ENCODE results near the gene ABCD4. TPM values are rescaled to one million over a fixed set of nuclear protein-coding genes. Genes with fewer than 3 reads are reported as not detected.

The ABCD4 gene
- polyA plus RNA-seq, 2 of the 4 experiments (the other 2 are of a cell fraction), result 13.9 to 35.8 TPM

DNA sequence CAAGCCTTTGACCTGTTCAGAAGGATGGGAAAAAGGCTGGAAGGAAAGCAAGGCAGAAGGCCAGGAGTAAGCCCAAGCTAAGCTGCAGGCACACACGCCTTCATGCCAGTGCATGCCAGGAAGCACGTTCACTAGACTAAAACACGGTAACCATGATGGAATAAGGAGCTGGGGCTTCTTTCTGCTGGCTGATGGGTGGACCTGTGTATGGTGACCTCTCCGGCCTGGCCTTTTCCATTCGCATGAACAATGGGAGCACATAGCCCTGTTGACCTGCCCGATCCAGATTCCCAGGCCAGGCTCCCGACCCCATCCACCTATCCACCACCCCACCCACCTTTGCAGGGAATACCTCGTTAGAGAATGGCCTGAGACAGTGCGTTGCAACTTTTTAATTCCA, 40.7 kb downstream of the ABCD4 start:
- no peak overlapping the region for H3K4me2 ChIP-seq
- ChIA-PET POLR2A (no interaction called here), CTCF (interaction anchor here (2.0 kb wide), 1 partner anchor 10 kb away, joined by 11 read pairs; no protein-coding TSS in a partner anchor)
- no peaks in the 10 kb centered on the region for H3K9me3 ChIP-seq
- WGBS (ENCODE audit: missing lambda C conversion rate), result 76% methylated on average over 9 of the region's 9 CpGs
- no peak for DNase-seq (ENCODE audit: low read depth in 1 of 2, low spot score in 1 of 2)
- H3K4me3 ChIP-seq, result no peak overlapping the region
- no peaks in the 10 kb centered on the region; the same call in 2 of the 3 replicates for H3K4me1 ChIP-seq
- ATAC-seq, result no peak
- TF ChIP-seq CEBPB (IDR thresholded peaks at IDR 0.05) (no peak), RNF2 (IDR thresholded peaks at IDR 0.05; ENCODE audit: borderline replicate concordance, low read depth) (no peak), FOXS1 (CRISPR knock-in tag; IDR thresholded peaks at IDR 0.05) (no peak), CBX8 (IDR thresholded peaks at IDR 0.05) (no peak), RARB (CRISPR knock-in tag; IDR thresholded peaks at IDR 0.05) (no peak), EP300 (IDR thresholded peaks at IDR 0.05) (no peak), NPAS2 (CRISPR knock-in tag; IDR thresholded peaks at IDR 0.05; ENCODE audit: borderline replicate concordance) (no peak), KDM1A (IDR thresholded peaks at IDR 0.05; ENCODE audit: low read depth) (no peak), ZC3H11A (IDR thresholded peaks at IDR 0.05) (no peak)
- TF ChIP-seq, protein P1, sequence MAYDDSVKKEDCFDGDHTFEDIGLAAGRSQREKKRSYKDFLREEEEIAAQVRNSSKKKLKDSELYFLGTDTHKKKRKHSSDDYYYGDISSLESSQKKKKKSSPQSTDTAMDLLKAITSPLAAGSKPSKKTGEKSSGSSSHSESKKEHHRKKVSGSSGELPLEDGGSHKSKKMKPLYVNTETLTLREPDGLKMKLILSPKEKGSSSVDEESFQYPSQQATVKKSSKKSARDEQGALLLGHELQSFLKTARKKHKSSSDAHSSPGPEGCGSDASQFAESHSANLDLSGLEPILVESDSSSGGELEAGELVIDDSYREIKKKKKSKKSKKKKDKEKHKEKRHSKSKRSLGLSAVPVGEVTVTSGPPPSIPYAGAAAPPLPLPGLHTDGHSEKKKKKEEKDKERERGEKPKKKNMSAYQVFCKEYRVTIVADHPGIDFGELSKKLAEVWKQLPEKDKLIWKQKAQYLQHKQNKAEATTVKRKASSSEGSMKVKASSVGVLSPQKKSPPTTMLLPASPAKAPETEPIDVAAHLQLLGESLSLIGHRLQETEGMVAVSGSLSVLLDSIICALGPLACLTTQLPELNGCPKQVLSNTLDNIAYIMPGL (CRISPR knock-in tag; IDR thresholded peaks at IDR 0.05; ENCODE audit: borderline replicate concordance), result no peak
- TF ChIP-seq, protein P2, sequence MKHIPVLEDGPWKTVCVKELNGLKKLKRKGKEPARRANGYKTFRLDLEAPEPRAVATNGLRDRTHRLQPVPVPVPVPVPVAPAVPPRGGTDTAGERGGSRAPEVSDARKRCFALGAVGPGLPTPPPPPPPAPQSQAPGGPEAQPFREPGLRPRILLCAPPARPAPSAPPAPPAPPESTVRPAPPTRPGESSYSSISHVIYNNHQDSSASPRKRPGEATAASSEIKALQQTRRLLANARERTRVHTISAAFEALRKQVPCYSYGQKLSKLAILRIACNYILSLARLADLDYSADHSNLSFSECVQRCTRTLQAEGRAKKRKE (CRISPR knock-in tag; IDR thresholded peaks at IDR 0.05; ENCODE audit: low read depth), result no peak
- no peak overlapping the region for H3K27ac ChIP-seq
- FAIRE-seq, result no peak

DNA sequence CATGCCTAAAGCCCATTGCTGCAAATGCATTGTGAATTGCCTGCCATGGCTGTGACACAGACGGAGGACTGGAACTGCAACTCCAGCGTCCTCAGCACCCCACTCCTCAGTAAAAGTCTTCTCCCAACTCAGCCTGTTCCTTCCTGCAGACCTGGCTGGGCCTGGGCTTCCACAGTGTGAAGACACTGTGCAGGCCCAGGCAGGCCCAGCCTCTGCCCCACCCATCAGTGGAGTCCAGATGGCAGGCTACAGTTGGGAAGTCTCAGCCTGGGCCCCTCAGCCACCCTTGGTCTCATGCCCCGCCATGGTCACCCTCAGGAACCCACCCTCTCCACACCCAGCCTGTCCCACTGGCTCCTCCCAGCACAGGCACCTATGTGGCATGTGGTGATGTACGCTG, 41.4 kb downstream of the ABCD4 start:
- CTCF ChIA-PET, result interaction anchor here (1.2 kb wide), 1 partner anchor 10 kb away, joined by 4 read pairs; no protein-coding TSS in a partner anchor
- POLR2A ChIA-PET, result no interaction called here
- ATAC-seq (no peak), FAIRE-seq (no peak), DNase-seq (ENCODE audit: low read depth in 1 of 2, low spot score in 1 of 2) (no peak)
- Histone ChIP-seq H3K27ac (no peak overlapping the region), H3K4me2 (no peak overlapping the region), H3K4me1 (no peaks in the 10 kb centered on the region; the same call in 2 of the 3 replicates), H3K9me3 (no peaks in the 10 kb centered on the region), H3K4me3 (no peak overlapping the region)
- 71% methylated on average over 4 of the region's 4 CpGs for WGBS (ENCODE audit: missing lambda C conversion rate)
- TF ChIP-seq MAFK (IDR thresholded peaks at IDR 0.05; ENCODE audit: partially characterized antibody), result no peak
- no peak for TF ChIP-seq FOSB (CRISPR knock-in tag; IDR thresholded peaks at IDR 0.05)
- TF ChIP-seq FOSL2 (IDR thresholded peaks at IDR 0.05), result no peak
- no peak for TF ChIP-seq FOSL2 (CRISPR knock-in tag; IDR thresholded peaks at IDR 0.05)
- no peak for TF ChIP-seq POLR2AphosphoS2 (conservative IDR thresholded peaks at IDR 0.05; ENCODE audit: low read length)
- TF ChIP-seq CBX8 (IDR thresholded peaks at IDR 0.05), result no peak
- no peak for TF ChIP-seq JUNB (IDR thresholded peaks at IDR 0.05)
- TF ChIP-seq RFX5 (IDR thresholded peaks at IDR 0.05), result no peak
- TF ChIP-seq TP53 (CRISPR knock-in tag; IDR thresholded peaks at IDR 0.05), result no peak
- TF ChIP-seq POLR2A (IDR thresholded peaks at IDR 0.05; ENCODE audit: low read length), result no peak
- no peak for TF ChIP-seq ZSCAN20 (CRISPR knock-in tag; IDR thresholded peaks at IDR 0.05)
- TF ChIP-seq CEBPB (IDR thresholded peaks at IDR 0.05), result no peak
- no peak for TF ChIP-seq RARB (CRISPR knock-in tag; IDR thresholded peaks at IDR 0.05)

DNA sequence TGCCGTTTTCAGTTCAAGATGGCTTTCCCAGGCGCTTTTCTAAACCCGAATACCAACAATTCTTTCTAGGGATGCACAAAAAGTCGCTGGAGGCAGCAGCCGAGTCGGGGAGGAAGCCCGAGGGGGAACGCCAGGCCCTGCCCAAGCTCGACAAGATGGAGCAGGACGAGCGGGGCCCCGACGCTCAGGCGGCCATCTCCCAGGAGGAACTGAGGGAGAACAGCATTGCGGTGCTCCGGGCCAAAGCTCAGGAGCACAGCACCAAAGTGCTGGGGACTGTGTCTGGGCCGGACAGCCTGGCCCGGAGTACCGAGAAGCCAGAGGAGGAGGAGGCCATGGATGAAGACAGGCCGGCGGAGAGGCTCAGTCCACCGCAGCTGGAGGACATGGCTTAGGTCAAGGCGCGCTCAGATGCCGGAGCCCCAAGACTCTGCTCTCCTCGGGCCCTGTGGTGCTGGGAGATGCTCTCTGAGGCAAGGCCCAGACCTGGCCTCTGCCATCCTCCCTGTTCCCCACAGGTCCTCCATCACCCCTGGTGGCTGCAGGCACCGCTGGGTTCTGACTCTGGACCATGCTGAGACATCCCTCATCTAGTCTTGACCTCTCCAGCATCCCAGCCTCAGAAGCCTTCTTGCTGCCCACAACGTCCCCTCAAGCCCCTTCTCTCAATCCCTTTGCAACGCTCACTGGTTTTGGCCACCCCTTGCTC, 42.1 kb downstream of the ABCD4 start:
- POLR2A ChIA-PET, result no interaction called here
- Histone ChIP-seq H3K9me3 (no peaks in the 10 kb centered on the region), H3K27ac (no peak overlapping the region), H3K4me3 (no peak overlapping the region), H3K4me1 (no peaks in the 10 kb centered on the region; the same call in 2 of the 3 replicates), H3K4me2 (no peak overlapping the region)
- FAIRE-seq (no peak), DNase-seq (ENCODE audit: low read depth in 1 of 2, low spot score in 1 of 2) (no peak), ATAC-seq (no peak)
- CTCF ChIA-PET, result interaction anchor here (0.6 to 2.9 kb wide), 4 partner anchors 10 to 148 kb away, joined by 3 to 10 read pairs (median 4); no protein-coding TSS in a partner anchor
- 85% methylated on average over 29 of the region's 29 CpGs for WGBS (ENCODE audit: missing lambda C conversion rate)
- TF ChIP-seq, protein P2 (CRISPR knock-in tag; IDR thresholded peaks at IDR 0.05; ENCODE audit: low read depth), result no peak
- TF ChIP-seq MAZ (IDR thresholded peaks at IDR 0.05; ENCODE audit: borderline replicate concordance, low read depth, low read length), result no peak
- TF ChIP-seq HOXB5 (CRISPR knock-in tag; IDR thresholded peaks at IDR 0.05), result no peak
- no peak for TF ChIP-seq EHF (CRISPR knock-in tag; IDR thresholded peaks at IDR 0.05)
- TF ChIP-seq POLR2AphosphoS2 (conservative IDR thresholded peaks at IDR 0.05; ENCODE audit: low read length), result no peak
- TF ChIP-seq FOXS1 (CRISPR knock-in tag; IDR thresholded peaks at IDR 0.05), result no peak
- no peak for TF ChIP-seq HOXB13 (CRISPR knock-in tag; IDR thresholded peaks at IDR 0.05; ENCODE audit: low read depth)
- no peak for TF ChIP-seq TP53 (CRISPR knock-in tag; IDR thresholded peaks at IDR 0.05)
- TF ChIP-seq FOSB (CRISPR knock-in tag; IDR thresholded peaks at IDR 0.05), result no peak
- TF ChIP-seq SREBF2 (IDR thresholded peaks at IDR 0.05), result no peak
- TF ChIP-seq JUNB (IDR thresholded peaks at IDR 0.05), result no peak
- TF ChIP-seq FOSL2 (IDR thresholded peaks at IDR 0.05), result no peak
- TF ChIP-seq FOSL2 (CRISPR knock-in tag; IDR thresholded peaks at IDR 0.05), result no peak
- no peak for TF ChIP-seq CBX8 (IDR thresholded peaks at IDR 0.05)
- no peak for TF ChIP-seq CHD2 (IDR thresholded peaks at IDR 0.05; ENCODE audit: low read length, partially characterized antibody)
- TF ChIP-seq, protein P3, sequence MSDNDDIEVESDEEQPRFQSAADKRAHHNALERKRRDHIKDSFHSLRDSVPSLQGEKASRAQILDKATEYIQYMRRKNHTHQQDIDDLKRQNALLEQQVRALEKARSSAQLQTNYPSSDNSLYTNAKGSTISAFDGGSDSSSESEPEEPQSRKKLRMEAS (IDR thresholded peaks at IDR 0.05), result no peak
- no peak for TF ChIP-seq HEYL (CRISPR knock-in tag; IDR thresholded peaks at IDR 0.05)
- TF ChIP-seq CHD4 (IDR thresholded peaks at IDR 0.05; ENCODE audit: borderline replicate concordance), result no peak
- no peak for TF ChIP-seq HOXA7 (CRISPR knock-in tag; IDR thresholded peaks at IDR 0.05)
